ENCODE data around the gene ENTPD3. TPM values are rescaled to one million over a fixed set of nuclear protein-coding genes. Genes with fewer than 3 reads are reported as not detected.

The ENTPD3 gene
- total and polyA plus RNA-seq, 2 of the 13 experiments (the other 11 are each of a cell fraction or from before 2014, with no cell fraction given): 0.07 TPM; not detected in 1

DNA sequence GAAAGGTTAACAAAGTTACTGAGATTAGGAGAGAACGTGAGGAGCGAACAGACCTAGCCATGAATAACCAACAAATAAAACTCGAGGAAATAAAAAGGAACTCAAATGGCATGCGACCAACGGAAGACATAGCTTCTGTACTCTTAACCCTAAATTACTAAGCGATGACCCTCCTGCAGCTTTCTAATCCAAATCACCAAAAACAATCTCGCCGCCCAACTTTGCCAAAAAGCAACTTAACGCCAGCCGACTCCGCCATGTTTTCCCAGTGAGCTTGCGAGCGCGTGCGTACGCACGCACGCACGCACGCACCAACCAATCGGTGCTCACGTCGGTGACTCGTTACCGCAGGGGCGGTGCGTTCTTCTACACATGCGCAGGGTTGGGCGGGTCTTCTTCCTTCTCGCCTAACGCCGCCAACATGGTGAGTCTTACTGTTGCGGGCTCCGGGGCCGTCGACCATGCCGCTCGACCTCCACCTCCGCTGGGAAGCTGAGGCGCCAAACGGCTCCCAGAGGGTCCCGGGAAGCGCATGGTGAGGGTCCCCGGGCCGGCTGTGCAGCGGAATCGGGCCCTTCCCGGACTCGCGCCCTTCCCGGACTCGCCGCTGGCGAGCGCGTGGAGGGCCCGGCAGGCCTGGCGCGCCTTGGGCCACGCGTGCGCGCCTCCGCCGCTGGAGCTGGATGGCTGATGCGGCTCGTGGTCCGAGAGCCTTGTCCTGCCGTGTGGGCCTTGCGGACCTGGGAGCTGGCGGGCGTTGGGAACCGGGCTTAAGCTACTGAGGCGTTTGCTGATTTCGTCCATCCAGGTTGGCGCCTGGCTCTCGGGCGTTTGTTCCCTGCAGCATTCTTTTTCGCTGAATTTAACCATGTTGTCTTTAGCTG lies 70.2 kb downstream of the ENTPD3 start, which contains the start of gene RPL14 (continued):
- TF ChIP-seq, protein P1, sequence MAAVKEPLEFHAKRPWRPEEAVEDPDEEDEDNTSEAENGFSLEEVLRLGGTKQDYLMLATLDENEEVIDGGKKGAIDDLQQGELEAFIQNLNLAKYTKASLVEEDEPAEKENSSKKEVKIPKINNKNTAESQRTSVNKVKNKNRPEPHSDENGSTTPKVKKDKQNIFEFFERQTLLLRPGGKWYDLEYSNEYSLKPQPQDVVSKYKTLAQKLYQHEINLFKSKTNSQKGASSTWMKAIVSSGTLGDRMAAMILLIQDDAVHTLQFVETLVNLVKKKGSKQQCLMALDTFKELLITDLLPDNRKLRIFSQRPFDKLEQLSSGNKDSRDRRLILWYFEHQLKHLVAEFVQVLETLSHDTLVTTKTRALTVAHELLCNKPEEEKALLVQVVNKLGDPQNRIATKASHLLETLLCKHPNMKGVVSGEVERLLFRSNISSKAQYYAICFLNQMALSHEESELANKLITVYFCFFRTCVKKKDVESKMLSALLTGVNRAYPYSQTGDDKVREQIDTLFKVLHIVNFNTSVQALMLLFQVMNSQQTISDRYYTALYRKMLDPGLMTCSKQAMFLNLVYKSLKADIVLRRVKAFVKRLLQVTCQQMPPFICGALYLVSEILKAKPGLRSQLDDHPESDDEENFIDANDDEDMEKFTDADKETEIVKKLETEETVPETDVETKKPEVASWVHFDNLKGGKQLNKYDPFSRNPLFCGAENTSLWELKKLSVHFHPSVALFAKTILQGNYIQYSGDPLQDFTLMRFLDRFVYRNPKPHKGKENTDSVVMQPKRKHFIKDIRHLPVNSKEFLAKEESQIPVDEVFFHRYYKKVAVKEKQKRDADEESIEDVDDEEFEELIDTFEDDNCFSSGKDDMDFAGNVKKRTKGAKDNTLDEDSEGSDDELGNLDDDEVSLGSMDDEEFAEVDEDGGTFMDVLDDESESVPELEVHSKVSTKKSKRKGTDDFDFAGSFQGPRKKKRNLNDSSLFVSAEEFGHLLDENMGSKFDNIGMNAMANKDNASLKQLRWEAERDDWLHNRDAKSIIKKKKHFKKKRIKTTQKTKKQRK (IDR thresholded peaks at IDR 0.05; ENCODE audit: low read length): no peak
- TF ChIP-seq SOX6 (IDR thresholded peaks at IDR 0.05) (no peak), SOX6 (CRISPR knock-in tag; IDR thresholded peaks at IDR 0.05) (no peak; the same call in 1 of the 2 replicates), PHF8 (CRISPR knock-in tag; IDR thresholded peaks at IDR 0.05) (peak; percentile 98), SIX1 (CRISPR knock-in tag; IDR thresholded peaks at IDR 0.05; ENCODE audit: borderline replicate concordance) (no peak), ZNF446 (CRISPR knock-in tag; IDR thresholded peaks at IDR 0.05) (no peak; the same call in 1 of the 2 replicates), ZNF431 (CRISPR knock-in tag; IDR thresholded peaks at IDR 0.05; ENCODE audit: borderline replicate concordance, low read depth) (peak; percentile 44; the same call in 1 of the 2 replicates), ZNF570 (CRISPR knock-in tag; IDR thresholded peaks at IDR 0.05; ENCODE audit: borderline replicate concordance) (no peak), ZNF737 (CRISPR knock-in tag; IDR thresholded peaks at IDR 0.05; ENCODE audit: borderline replicate concordance) (no peak), RBFOX2 (IDR thresholded peaks at IDR 0.05; ENCODE audit: low read depth, low read length) (peak; percentile 100), DPF2 (CRISPR knock-in tag; IDR thresholded peaks at IDR 0.05; ENCODE audit: borderline replicate concordance, low read depth) (no peak), ZKSCAN8 (CRISPR knock-in tag; IDR thresholded peaks at IDR 0.05; ENCODE audit: borderline replicate concordance) (peak; percentile 50; the same call in 1 of the 2 replicates), TBX3 (IDR thresholded peaks at IDR 0.05; ENCODE audit: borderline replicate concordance) (no peak), HMG20B (CRISPR knock-in tag; conservative IDR thresholded peaks at IDR 0.05) (no peak)
- TF ChIP-seq, protein P2, sequence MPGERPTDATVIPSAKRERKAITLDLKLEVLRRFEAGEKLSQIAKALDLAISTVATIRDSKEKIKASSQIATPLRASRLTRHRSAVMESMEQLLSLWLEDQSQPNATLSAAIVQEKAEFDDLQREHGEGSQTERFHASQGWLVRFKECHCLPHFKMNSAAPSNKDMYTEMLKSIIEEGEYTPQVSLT (CRISPR knock-in tag; IDR thresholded peaks at IDR 0.05; ENCODE audit: borderline replicate concordance, low read depth): no peak
- TF ChIP-seq, protein P3, sequence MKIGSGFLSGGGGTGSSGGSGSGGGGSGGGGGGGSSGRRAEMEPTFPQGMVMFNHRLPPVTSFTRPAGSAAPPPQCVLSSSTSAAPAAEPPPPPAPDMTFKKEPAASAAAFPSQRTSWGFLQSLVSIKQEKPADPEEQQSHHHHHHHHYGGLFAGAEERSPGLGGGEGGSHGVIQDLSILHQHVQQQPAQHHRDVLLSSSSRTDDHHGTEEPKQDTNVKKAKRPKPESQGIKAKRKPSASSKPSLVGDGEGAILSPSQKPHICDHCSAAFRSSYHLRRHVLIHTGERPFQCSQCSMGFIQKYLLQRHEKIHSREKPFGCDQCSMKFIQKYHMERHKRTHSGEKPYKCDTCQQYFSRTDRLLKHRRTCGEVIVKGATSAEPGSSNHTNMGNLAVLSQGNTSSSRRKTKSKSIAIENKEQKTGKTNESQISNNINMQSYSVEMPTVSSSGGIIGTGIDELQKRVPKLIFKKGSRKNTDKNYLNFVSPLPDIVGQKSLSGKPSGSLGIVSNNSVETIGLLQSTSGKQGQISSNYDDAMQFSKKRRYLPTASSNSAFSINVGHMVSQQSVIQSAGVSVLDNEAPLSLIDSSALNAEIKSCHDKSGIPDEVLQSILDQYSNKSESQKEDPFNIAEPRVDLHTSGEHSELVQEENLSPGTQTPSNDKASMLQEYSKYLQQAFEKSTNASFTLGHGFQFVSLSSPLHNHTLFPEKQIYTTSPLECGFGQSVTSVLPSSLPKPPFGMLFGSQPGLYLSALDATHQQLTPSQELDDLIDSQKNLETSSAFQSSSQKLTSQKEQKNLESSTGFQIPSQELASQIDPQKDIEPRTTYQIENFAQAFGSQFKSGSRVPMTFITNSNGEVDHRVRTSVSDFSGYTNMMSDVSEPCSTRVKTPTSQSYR (CRISPR knock-in tag; IDR thresholded peaks at IDR 0.05; ENCODE audit: borderline replicate concordance): no peak
- TF ChIP-seq, protein P4, sequence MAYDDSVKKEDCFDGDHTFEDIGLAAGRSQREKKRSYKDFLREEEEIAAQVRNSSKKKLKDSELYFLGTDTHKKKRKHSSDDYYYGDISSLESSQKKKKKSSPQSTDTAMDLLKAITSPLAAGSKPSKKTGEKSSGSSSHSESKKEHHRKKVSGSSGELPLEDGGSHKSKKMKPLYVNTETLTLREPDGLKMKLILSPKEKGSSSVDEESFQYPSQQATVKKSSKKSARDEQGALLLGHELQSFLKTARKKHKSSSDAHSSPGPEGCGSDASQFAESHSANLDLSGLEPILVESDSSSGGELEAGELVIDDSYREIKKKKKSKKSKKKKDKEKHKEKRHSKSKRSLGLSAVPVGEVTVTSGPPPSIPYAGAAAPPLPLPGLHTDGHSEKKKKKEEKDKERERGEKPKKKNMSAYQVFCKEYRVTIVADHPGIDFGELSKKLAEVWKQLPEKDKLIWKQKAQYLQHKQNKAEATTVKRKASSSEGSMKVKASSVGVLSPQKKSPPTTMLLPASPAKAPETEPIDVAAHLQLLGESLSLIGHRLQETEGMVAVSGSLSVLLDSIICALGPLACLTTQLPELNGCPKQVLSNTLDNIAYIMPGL (CRISPR knock-in tag; IDR thresholded peaks at IDR 0.05; ENCODE audit: borderline replicate concordance in 1 of 2, low read depth in 1 of 2): peak; percentile 76 to 81; a peak in 3 of 4 replicates
